HCT116 (cell line): ENCODE data around the gene TMEM82. TPM values are rescaled to one million over a fixed set of nuclear protein-coding genes. Genes with fewer than 3 reads are reported as not detected.

Experiments used
- ATAC-seq: fragments of 200-7000 bp; cut with Tn5 transposase; 2 replicates; pipeline ENCODE4 v1.9.1; 2020; ENCODE audit warnings: mild to moderate bottlenecking, moderate library complexity
- BruUV-seq: library from RNA; stranded (reverse); fragments of 400-500 nt; replicated peaks from 2 replicates; lab custom pipeline; 2021; lab: Mats Ljungman, UMichigan
- CTCF ChIA-PET: fragments of 300-600 bp; sonication (Branson Sonifier 250); formaldehyde crosslinking; loops from one replicate; lab custom pipeline; 2021; ENCODE audit warnings: antibody characterized with exemption; lab: Charles Lee
- POLR2A ChIA-PET: fragments of 300-600, 350-600 bp; sonication (Branson Sonifier 250); formaldehyde crosslinking; loops from one replicate; lab custom pipeline; 2021; ENCODE audit warnings: antibody characterized with exemption; lab: Charles Lee
- RAD21 ChIA-PET, 2 experiments: fragments of 300-600 bp; sonication (Branson Sonifier 250); formaldehyde crosslinking; loops; one replicate each; lab custom pipeline; 2023; ENCODE audit warnings: low total read pairs in 2 of 2; ENCODE audit not compliant: uncharacterized antibody in 2 of 2, unreplicated experiment in 2 of 2, low non-redundant PET in 1 of 2; lab: Charles Lee
- DNase-seq: peaks from one replicate; pipeline ENCODE4 v3.0.0-alpha.2; 2010; ENCODE audit warnings: low read depth, low spot score
- H2AFZ ChIP-seq: fragments of 200-600 bp; shearing (Covaris generic), sonication (generic); 2 replicates; pipeline ENCODE4 v1.6.1; 2017; ENCODE audit warnings: low read depth, mixed run types, mixed read lengths, antibody characterized with exemption, low read length; ENCODE audit not compliant: poor library complexity, severe bottlenecking
- H3K27ac ChIP-seq: 2 replicates; pipeline ENCODE4 v1.5.1; 2012; ENCODE audit warnings: low read depth, low read length
- H3K27me3 ChIP-seq: fragments of 200-600 bp; sonication (generic); 2 replicates; pipeline ENCODE4 v1.6.1; 2016; ENCODE audit warnings: mixed run types, low read length, mixed read lengths; ENCODE audit not compliant: insufficient read depth
- H3K36me3 ChIP-seq, 2 experiments: fragments of 200-500 bp in 1 of 2; fragments of 200-600 bp in 1 of 2; sonication (Bioruptor generic) in 1 of 2; sonication (generic) in 1 of 2; 2 replicates each; pipeline versions ENCODE4 v1.5.1 to v1.6.1; 2014 to 2016; ENCODE audit warnings: low read length in 2 of 2, inconsistent platforms in 1 of 2, mixed read lengths in 1 of 2, mixed run types in 1 of 2; ENCODE audit not compliant: insufficient read depth in 2 of 2, control insufficient read depth in 1 of 2
- H3K4me1 ChIP-seq, 2 experiments: fragments of 200-600 bp in 1 of 2; sonication (generic) in 1 of 2; 2 replicates each; pipeline versions ENCODE4 v1.5.1 to v1.6.1; 2012 to 2017; ENCODE audit warnings: low read length in 2 of 2, inconsistent platforms in 1 of 2, mild to moderate bottlenecking in 1 of 2, mixed read lengths in 1 of 2, mixed run types in 1 of 2, moderate library complexity in 1 of 2; ENCODE audit not compliant: insufficient read depth in 2 of 2, control insufficient read depth in 1 of 2
- H3K4me2 ChIP-seq: fragments of 200-600 bp; sonication (generic); 2 replicates; pipeline ENCODE4 v1.6.1; 2017; ENCODE audit warnings: mixed run types, low read length, mixed read lengths
- H3K4me3 ChIP-seq, 2 experiments: fragments of 200-600 bp in 1 of 2; sonication (generic) in 1 of 2; replicated peaks in 1 of 2; 2 replicates each; pipeline ENCODE4 v1.5.1; 2011 to 2016; ENCODE audit warnings: low read length in 2 of 2, control low read depth in 1 of 2, low read depth in 1 of 2, mild to moderate bottlenecking in 1 of 2, mixed read lengths in 1 of 2, mixed run types in 1 of 2
- H3K79me2 ChIP-seq: fragments of 200-600 bp; sonication (generic); 2 replicates; pipeline ENCODE4 v1.6.1; 2017; ENCODE audit warnings: mild to moderate bottlenecking, mixed run types, low read length, moderate library complexity, mixed read lengths; ENCODE audit not compliant: insufficient read depth
- H3K9ac ChIP-seq: fragments of 200-600 bp; sonication (generic); 2 replicates; pipeline ENCODE4 v1.6.1; 2016; ENCODE audit warnings: low read length, mixed read lengths
- H3K9me2 ChIP-seq: fragments of 200-600 bp; sonication (generic), shearing (Covaris generic); 2 replicates; pipeline ENCODE4 v1.6.1; 2017; ENCODE audit warnings: mixed run types, mild to moderate bottlenecking, moderate library complexity; ENCODE audit not compliant: insufficient read depth
- H3K9me3 ChIP-seq, 2 experiments: fragments of 200-500 bp in 1 of 2; fragments of 200-600 bp in 1 of 2; sonication (Bioruptor generic) in 1 of 2; sonication (generic) in 1 of 2; 2 replicates each; pipeline ENCODE4 v1.6.1; 2014 to 2017; ENCODE audit warnings: low read length in 2 of 2, mixed read lengths in 2 of 2, inconsistent platforms in 1 of 2, low read depth in 1 of 2, mild to moderate bottlenecking in 1 of 2, mixed run types in 1 of 2, moderate library complexity in 1 of 2; ENCODE audit not compliant: control insufficient read depth in 1 of 2, insufficient read depth in 1 of 2
- H4K20me1 ChIP-seq: fragments of 200-600 bp; sonication (generic), shearing (Covaris generic); 2 replicates; pipeline ENCODE4 v1.6.1; 2017; ENCODE audit warnings: mixed run types, mild to moderate bottlenecking, moderate library complexity; ENCODE audit not compliant: insufficient read depth
- CEBPB ChIP-seq: IDR thresholded peaks from 2 replicates; pipeline ENCODE4 v1.6.1; 2012; ENCODE audit warnings: low read depth
- EZH2 ChIP-seq: fragments of 200-600 bp; sonication (generic); IDR thresholded peaks from 2 replicates; pipeline ENCODE4 v1.6.1; 2017; ENCODE audit warnings: antibody characterized with exemption, mixed run types
- EZH2phosphoT487 ChIP-seq: fragments of 200-600 bp; IDR thresholded peaks from 2 replicates; pipeline ENCODE4 v1.6.1; 2018; ENCODE audit warnings: antibody characterized with exemption, borderline replicate concordance
- FOSL1 ChIP-seq: IDR thresholded peaks from 2 replicates; pipeline ENCODE4 v1.6.1; 2012; ENCODE audit warnings: low read depth
- JUND ChIP-seq: IDR thresholded peaks from 2 replicates; pipeline ENCODE4 v1.6.1; 2012
- POLR2A ChIP-seq: IDR thresholded peaks from 2 replicates; pipeline ENCODE4 v1.7.0; 2011; ENCODE audit warnings: borderline replicate concordance; ENCODE audit not compliant: insufficient read depth, insufficient read length; ENCODE audit errors: extremely low read depth
- RAD21 ChIP-seq: IDR thresholded peaks from 2 replicates; pipeline ENCODE4 v1.6.1; 2012; ENCODE audit warnings: low read depth, mild to moderate bottlenecking
- SP1 ChIP-seq: IDR thresholded peaks from 2 replicates; pipeline ENCODE4 v1.6.1; 2012; ENCODE audit warnings: low read depth
- TCF7L2 ChIP-seq: IDR thresholded peaks from 2 replicates; pipeline ENCODE4 v1.7.0; 2011; ENCODE audit warnings: borderline replicate concordance, inconsistent platforms; ENCODE audit not compliant: insufficient read depth, insufficient read length; ENCODE audit errors: extremely low read depth
- YY1 ChIP-seq: IDR thresholded peaks from 2 replicates; pipeline ENCODE4 v1.6.1; 2011; ENCODE audit warnings: low read length, low read depth, moderate library complexity, mild to moderate bottlenecking; ENCODE audit not compliant: insufficient replicate concordance; ENCODE audit errors: extremely low read depth
- ZFX ChIP-seq: fragments of 450-650 bp; IDR thresholded peaks from 2 replicates; pipeline ENCODE4 v1.6.1; 2017
- ZNF274 ChIP-seq: fragments of 200-500 bp; sonication (Bioruptor generic); IDR thresholded peaks from 2 replicates; pipeline ENCODE4 v1.6.1; 2014; ENCODE audit warnings: mild to moderate bottlenecking, low read depth, low read length, inconsistent platforms
- intact Hi-C: fragments of 100-400 bp; cut with micrococcal nuclease; formaldehyde crosslinking; loops from 2 replicates; pipeline ENCODE4 v1.10.0; 2022
- total RNA-seq: library from RNA; stranded (reverse); gene quantifications from one replicate; pipeline ENCODE4 v1.2.1, GENCODE V29; 2021; ENCODE audit not compliant: unreplicated experiment
- TF ChIP-seq, protein P1 (sequence below): IDR thresholded peaks from 2 replicates; pipeline ENCODE4 v1.6.1; 2011; ENCODE audit warnings: mild to moderate bottlenecking, low read length, moderate library complexity; ENCODE audit not compliant: insufficient replicate concordance; ENCODE audit errors: extremely low read depth

The TMEM82 gene
- total RNA-seq, 1 experiment from 2014 or later: not detected

DNA sequence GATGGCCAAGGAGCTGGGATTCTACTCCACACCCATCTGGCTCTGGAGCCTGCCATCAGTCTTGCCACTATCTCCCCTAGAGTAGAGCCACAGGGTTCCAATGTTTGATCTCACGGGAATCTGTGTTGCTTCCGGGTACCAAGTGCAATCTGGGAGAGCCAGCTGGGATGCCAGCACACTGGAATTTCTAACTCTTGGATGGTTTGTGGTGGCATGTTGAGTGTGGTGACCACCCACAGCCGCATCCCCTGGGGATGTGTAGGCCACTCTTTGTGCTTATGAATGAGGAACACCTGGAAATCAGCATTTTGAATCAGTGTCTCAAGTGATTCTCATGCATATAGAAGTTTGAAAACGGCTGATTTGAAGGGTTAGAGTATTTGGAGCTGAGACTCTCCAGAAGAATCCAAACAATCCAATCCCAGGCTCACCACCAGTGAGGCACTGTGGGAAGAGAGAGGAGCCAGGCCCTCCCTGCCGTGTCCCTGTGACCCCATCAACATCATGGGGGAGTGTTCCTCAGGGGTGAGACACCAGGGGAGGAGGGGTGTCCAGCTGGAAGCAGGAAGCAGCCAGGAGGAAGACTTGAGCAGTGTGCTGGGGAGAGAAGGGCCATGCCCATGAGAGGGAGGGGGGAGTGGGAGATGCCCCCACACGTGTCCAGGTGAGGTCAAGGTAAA lies 29.7 kb downstream of the TMEM82 start:
- H3K36me3 ChIP-seq: no peaks in the 10 kb centered on the region
- H2AFZ ChIP-seq: no peak overlapping the region
- intact Hi-C loops: no loop called here
- ChIA-PET CTCF (interaction anchor here (1.0 kb wide), 1 partner anchor 20 kb away, joined by 4 read pairs; no protein-coding TSS in a partner anchor), POLR2A (no interaction called here), RAD21 (no interaction called here)
- peaks cover 0 to 4% of the 10 kb centered on the region in 2 experiments; a peak in 1 of 4 replicates for H3K4me1 ChIP-seq
- H3K4me2 ChIP-seq: no peak overlapping the region
- H3K27me3 ChIP-seq: no peaks in the 10 kb centered on the region
- no peak for ATAC-seq
- no peaks in the 10 kb centered on the region for H3K79me2 ChIP-seq
- no peak overlapping the region for H3K27ac ChIP-seq
- no peak for DNase-seq
- H3K4me3 ChIP-seq: no peak overlapping the region
- TF ChIP-seq POLR2A (no peak), TCF7L2 (no peak), FOSL1 (no peak)
- TF ChIP-seq, protein P1, sequence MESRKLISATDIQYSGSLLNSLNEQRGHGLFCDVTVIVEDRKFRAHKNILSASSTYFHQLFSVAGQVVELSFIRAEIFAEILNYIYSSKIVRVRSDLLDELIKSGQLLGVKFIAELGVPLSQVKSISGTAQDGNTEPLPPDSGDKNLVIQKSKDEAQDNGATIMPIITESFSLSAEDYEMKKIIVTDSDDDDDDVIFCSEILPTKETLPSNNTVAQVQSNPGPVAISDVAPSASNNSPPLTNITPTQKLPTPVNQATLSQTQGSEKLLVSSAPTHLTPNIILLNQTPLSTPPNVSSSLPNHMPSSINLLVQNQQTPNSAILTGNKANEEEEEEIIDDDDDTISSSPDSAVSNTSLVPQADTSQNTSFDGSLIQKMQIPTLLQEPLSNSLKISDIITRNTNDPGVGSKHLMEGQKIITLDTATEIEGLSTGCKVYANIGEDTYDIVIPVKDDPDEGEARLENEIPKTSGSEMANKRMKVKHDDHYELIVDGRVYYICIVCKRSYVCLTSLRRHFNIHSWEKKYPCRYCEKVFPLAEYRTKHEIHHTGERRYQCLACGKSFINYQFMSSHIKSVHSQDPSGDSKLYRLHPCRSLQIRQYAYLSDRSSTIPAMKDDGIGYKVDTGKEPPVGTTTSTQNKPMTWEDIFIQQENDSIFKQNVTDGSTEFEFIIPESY: no peak
- H3K9me2 ChIP-seq: no peaks in the 10 kb centered on the region
- no peaks in the 10 kb centered on the region for H3K9me3 ChIP-seq
- no TSS peak for BruUV-seq
- no peak overlapping the region for H3K9ac ChIP-seq
- H4K20me1 ChIP-seq: no peaks in the 10 kb centered on the region

DNA sequence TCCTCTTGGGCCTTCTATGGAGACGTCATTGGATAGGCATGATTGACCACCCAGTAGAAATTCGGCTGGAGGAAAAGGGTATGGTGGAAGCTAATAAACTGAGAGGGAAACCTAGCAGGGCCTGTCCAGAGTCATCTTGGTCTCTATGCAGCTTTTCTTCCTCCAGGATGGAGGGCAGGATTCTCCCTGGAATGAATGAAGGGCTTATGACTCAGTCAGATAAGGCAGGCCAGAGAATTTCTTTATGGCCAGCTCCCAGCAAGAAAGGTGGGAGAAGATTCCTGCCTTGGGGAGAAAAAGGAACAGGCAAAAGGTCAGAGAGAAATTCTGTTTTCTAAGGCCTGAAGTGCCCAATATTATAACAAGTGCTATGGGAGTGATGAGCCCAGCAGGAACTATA lies 33.4 kb downstream of the TMEM82 start:
- Histone ChIP-seq H3K9me3 (no peaks in the 10 kb centered on the region), H3K27ac (no peak overlapping the region), H3K4me2 (no peak overlapping the region), H3K79me2 (no peaks in the 10 kb centered on the region), H3K9ac (no peak overlapping the region), H3K36me3 (no peaks in the 10 kb centered on the region), H2AFZ (no peak overlapping the region), H4K20me1 (no peaks in the 10 kb centered on the region), H3K9me2 (no peaks in the 10 kb centered on the region), H3K4me3 (no peak overlapping the region), H3K27me3 (no peaks in the 10 kb centered on the region), H3K4me1 (peaks cover 4 to 13% of the 10 kb centered on the region in 2 experiments; a peak in 3 of 4 replicates)
- DNase-seq (no peak), ATAC-seq (no peak)
- RAD21 ChIA-PET: interaction anchor here in 1 of 2 experiments (0.7 kb wide), 1 partner anchor 11 kb away, joined by 3 read pairs; no protein-coding TSS in a partner anchor
- CTCF ChIA-PET: no interaction called here
- POLR2A ChIA-PET: interaction anchor here (0.7 to 1.2 kb wide), 3 partner anchors 10 to 109 kb away, joined by 3 to 4 read pairs (median 3); no protein-coding TSS in a partner anchor
- BruUV-seq: no TSS peak
- intact Hi-C loops: no loop called here
- TF ChIP-seq EZH2phosphoT487 (no peak), EZH2 (no peak), YY1 (no peak), JUND (no peak), ZFX (no peak), RAD21 (no peak), SP1 (no peak), FOSL1 (no peak), ZNF274 (no peak), CEBPB (no peak)
- TF ChIP-seq, protein P1: no peak
